DMS53 treated with DMSO at 0.1 percent for 48 hours (cell line): Measurements from ENCODE around the gene MMP24OS.
"Not testable (repeated sequence)": the region's sequence is repeated elsewhere in the genome, so short reads cannot be mapped to it uniquely, and the experiment has no call there.

Experiments used
- DNase-seq: peaks from one replicate; lab custom pipeline; 2025; ENCODE audit not compliant: unreplicated experiment; lab: John Stamatoyannopoulos, UW

The MMP24OS gene

GRCh38 chr20:35276408-35276807 lies 1.5 kb downstream of the MMP24OS start:
- no peak for DNase-seq

GRCh38 chr20:35275741-35276251 lies 2.1 kb downstream of the MMP24OS start:
- no peak for DNase-seq

GRCh38 chr20:35274172-35275092 lies 3.5 kb downstream of the MMP24OS start:
- no peak for DNase-seq

- no peak for DNase-seq
Measured at GRCh38 chr20:35273449-35274171, 4.3 kb downstream of the MMP24OS start.

GRCh38 chr20:35271904-35272303 lies 6.0 kb downstream of the MMP24OS start:
- no peak for DNase-seq

- DNase-seq: no peak
Measured at GRCh38 chr20:35271073-35271882, 6.6 kb downstream of the MMP24OS start.

GRCh38 chr20:35270021-35270902 lies 7.7 kb downstream of the MMP24OS start:
- no peak for DNase-seq

GRCh38 chr20:35269055-35269781 lies 8.7 kb downstream of the MMP24OS start:
- DNase-seq: peak; percentile 16

- DNase-seq: no peak
Measured at GRCh38 chr20:35267092-35267491, 10.8 kb downstream of the MMP24OS start.

- no peak for DNase-seq
Measured at GRCh38 chr20:35264755-35265154, 13.2 kb downstream of the MMP24OS start.

GRCh38 chr20:35263532-35264341 lies 14.2 kb downstream of the MMP24OS start:
- DNase-seq: no peak

GRCh38 chr20:35262731-35263531 lies 15.0 kb downstream of the MMP24OS start:
- DNase-seq: not testable (repeated sequence)

- DNase-seq: not testable (repeated sequence)
Measured at GRCh38 chr20:35262321-35262720, 15.6 kb downstream of the MMP24OS start.

- DNase-seq: no peak
Measured at GRCh38 chr20:35260426-35260825, 17.5 kb downstream of the MMP24OS start.

- no peak for DNase-seq
Measured at GRCh38 chr20:35257175-35257909, 20.6 kb downstream of the MMP24OS start.

- DNase-seq: no peak
Measured at GRCh38 chr20:35254448-35254999, 23.4 kb downstream of the MMP24OS start.

GRCh38 chr20:35253010-35253409 lies 24.9 kb downstream of the MMP24OS start:
- no peak for DNase-seq
